GM12892 (cell line): Measurements from ENCODE around the gene GPR55. TPM values are rescaled to one million over a fixed set of nuclear protein-coding genes. Genes with fewer than 3 reads are reported as not detected.
"Not testable (repeated sequence)": the region's sequence is repeated elsewhere in the genome, so short reads cannot be mapped to it uniquely, and the experiment has no call there.

Experiments used
- DNase-seq: peaks from one replicate; pipeline ENCODE4 v3.0.0; 2011; ENCODE audit not compliant: insufficient read length
- FAIRE-seq: peaks from 2 replicates; lab custom pipeline; 2011; peaks lifted over from hg19 to GRCh38; lab: Jason Lieb, UNC
- POLR2A ChIP-seq: IDR thresholded peaks from 2 replicates; pipeline ENCODE4 v1.6.1; 2011; ENCODE audit warnings: low read depth, low read length, control low read depth
- POLR2AphosphoS5 ChIP-seq: IDR thresholded peaks from 2 replicates; pipeline ENCODE4 v1.6.1; 2011; ENCODE audit warnings: low read depth, low read length, control low read depth
- TAF1 ChIP-seq: IDR thresholded peaks from 2 replicates; pipeline ENCODE4 v1.6.1; 2011; ENCODE audit warnings: low read depth, mild to moderate bottlenecking, control low read depth, low read length, borderline replicate concordance
- polyA plus RNA-seq: library from polyadenylated mRNA; unstranded; fragments of >200 nt; gene quantifications from one replicate; pipeline ENCODE4 v1.2.1, GENCODE V29; 2012; ENCODE audit warnings: missing spikeins, inconsistent platforms; ENCODE audit not compliant: missing spikeins

GPR55 gene, protein sequence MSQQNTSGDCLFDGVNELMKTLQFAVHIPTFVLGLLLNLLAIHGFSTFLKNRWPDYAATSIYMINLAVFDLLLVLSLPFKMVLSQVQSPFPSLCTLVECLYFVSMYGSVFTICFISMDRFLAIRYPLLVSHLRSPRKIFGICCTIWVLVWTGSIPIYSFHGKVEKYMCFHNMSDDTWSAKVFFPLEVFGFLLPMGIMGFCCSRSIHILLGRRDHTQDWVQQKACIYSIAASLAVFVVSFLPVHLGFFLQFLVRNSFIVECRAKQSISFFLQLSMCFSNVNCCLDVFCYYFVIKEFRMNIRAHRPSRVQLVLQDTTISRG
- 15.5 TPM for polyA plus RNA-seq

GRCh38 chr2:230924470-230925341 is at the start of gene GPR55:
Gene GPR55, minus strand, starts transcription at chr2:230925242. Its CDS starts 14,280 bp downstream, at chr2:230910962.
- TF ChIP-seq POLR2AphosphoS5 (peak; percentile 94), TAF1 (no peak), POLR2A (peak; percentile 90)
- DNase-seq: peak; percentile 65
- no peak for FAIRE-seq

DNA sequence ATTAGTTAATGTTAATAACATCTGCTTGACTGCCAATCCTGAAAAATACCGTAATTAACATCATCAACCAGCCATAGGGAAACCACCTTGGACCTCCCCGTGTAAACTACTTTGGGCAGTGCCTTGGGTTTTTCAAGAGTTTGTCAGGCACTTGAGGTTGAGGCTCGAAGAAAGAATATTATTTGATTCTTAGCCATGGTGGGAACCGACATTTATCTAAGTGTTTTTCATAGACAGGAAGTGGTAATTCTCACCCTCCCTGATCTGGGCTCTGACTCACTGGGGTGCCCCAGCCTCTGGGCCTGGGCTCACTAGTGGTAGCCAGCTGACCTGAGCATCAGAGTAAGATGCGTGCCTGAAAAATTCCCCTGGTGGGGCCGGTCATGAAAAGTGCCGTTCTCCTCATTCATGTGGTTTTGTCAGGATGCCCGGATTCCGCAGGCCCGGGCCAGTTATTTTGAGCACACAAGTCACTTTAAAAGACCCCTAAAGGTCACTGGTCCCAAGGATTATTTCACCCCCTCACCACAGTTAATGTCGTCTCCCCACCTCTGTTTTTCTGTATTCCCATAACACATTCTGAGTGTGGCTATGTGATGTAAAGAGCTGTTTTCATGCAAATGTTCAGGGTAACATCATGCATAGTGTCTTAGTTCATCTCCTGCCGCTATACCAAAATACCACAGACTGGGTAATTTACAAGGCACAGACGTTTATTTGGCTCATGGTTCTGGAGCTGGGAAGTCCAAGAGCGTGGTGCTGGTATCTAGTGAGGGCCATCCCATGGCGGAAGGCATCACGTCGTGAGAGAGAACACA is 49.3 kb upstream of the GPR55 start:
- FAIRE-seq: peak; percentile 99
- peak; percentile 71 for DNase-seq
- TF ChIP-seq POLR2AphosphoS5: 0 out of 2 replicates have a peak, but pooled peaks have one; percentile 18
- TF ChIP-seq TAF1: 0 out of 2 replicates have a peak, but pooled peaks have one; percentile 26
- TF ChIP-seq POLR2A: peak; percentile 24; the same call in 1 of the 2 replicates

DNA sequence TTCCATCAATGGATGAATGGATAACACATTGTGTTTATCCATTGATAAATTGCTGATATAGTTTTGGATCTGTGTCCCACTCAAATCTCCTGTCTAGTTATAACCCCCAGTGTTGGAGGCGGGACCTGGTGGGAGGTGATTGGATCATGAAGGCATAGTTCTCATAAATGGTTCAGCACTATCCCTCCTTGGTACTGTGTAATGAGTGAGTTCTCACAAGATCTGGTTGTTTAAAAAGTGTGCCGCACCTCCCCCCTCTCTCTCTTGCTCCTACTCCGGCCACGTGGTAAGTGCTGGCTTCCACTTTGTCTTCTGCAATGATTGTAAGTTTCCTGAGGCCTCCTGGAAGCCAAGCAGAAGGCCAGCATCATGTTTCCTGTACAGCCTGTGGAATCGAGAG is 47.0 kb upstream of the GPR55 start:
- TF ChIP-seq TAF1 (no peak), POLR2A (0 out of 2 replicates have a peak, but pooled peaks have one; percentile 15), POLR2AphosphoS5 (no peak)
- FAIRE-seq (peak; percentile 5), DNase-seq (no peak)

GRCh38 chr2:230969659-230970015 is 44.6 kb upstream of the GPR55 start:
- DNase-seq: no peak
- no peak for FAIRE-seq
- TF ChIP-seq TAF1 (no peak), POLR2A (0 out of 2 replicates have a peak, but pooled peaks have one; percentile 8), POLR2AphosphoS5 (peak; percentile 66)

DNA sequence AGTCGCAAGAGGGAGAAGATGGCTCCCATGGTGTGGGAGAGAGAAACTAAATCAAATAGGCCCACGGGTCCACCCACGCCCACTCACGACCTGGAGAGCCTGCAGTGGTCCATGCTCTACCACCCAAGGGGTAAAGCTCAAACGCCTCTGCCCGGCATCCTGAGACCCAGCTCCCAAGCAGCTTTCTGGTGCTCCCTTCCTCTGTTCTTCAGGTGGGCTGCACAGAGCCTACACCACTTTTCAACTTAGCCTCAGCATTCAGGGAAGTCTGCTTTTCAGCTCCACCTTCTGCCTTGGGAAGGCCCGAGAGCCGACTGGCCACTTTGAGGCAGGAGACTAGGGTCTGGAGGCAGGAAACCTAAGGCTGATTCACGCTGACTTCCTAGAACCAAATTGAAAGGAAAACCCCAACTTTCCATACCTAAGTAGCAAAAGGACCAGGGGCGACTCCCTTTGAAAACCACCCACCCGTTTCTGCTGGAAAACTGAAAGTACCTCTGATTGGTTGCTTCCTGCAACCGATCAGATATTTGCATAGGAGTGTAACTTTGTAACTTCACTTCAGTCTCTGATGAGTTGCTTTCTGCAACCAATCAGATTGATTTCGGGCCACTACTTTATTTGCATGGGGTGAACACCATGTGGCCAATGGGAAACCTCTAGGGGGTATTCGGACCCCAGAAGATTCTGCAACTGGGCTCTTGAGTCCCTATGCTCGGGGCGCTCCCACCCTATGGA is 44.0 kb upstream of the GPR55 start:
- TF ChIP-seq TAF1 (peak; percentile 31; the same call in 1 of the 2 replicates), POLR2AphosphoS5 (0 out of 2 replicates have a peak, but pooled peaks have one; percentile 63), POLR2A (0 out of 2 replicates have a peak, but pooled peaks have one; percentile 50)
- DNase-seq (no peak), FAIRE-seq (peak; percentile 53)

- FAIRE-seq, DNase-seq: not testable (repeated sequence)
Measured at GRCh38 chr2:230968314-230968713, 43.3 kb upstream of the GPR55 start.

- no peak for DNase-seq
- TF ChIP-seq TAF1 (no peak), POLR2A (no peak), POLR2AphosphoS5 (no peak)
- FAIRE-seq: no peak
Measured at GRCh38 chr2:230967113-230967512, 42.1 kb upstream of the GPR55 start.

DNA sequence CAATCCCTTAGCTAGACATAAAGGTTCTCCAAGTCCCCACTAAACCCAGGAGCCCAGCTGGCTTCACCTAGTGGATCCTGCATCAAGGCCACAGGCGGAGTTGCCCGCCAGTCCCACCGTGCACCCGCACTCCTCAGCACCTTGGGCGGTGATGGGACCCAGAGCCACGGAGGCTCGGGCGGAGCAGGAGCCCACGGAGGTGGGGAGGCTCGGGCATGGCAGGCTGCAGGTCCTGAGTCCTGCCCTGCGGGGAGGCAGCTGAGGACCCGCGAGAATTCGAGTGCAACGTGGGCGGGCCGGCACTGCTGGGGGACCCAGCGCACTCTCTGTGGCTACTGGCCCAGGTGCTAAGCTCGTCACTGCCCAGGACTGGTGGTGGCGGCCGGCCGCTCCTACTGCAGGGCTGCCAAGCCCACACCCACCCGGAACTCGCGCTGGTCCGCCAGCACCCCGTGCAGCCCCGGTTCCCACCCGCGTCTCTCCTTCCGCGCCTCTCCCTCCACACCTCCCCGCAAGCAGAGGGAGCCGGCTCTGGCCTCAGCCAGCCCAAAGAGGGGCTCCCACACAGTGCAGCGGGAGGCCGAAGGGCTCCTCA is 39.2 kb upstream of the GPR55 start:
- FAIRE-seq (no peak), DNase-seq (no peak)
- TF ChIP-seq TAF1 (no peak), POLR2A (no peak), POLR2AphosphoS5 (no peak)

DNA sequence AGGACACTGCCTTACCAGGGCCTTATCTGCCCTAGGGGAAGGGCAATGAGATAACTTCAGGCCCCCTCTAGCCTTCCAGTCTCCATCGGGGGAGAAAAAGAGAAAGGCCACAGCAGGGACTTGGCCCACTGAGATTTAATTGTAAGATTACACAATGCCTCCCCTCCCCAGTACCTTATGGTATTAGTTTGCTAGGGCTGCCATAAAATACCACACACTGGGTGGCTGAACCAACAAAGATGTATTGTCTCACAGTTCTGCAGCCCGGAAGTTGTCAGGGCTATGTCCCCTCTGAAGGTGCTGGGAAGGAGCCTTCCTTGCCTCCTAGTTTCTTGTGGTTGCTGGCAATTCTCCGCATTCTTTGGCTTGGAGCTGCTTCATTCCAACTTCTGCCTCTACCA is 36.0 kb upstream of the GPR55 start:
- FAIRE-seq: no peak
- TF ChIP-seq TAF1 (no peak), POLR2A (no peak), POLR2AphosphoS5 (0 out of 2 replicates have a peak, but pooled peaks have one; percentile 16)
- no peak for DNase-seq

DNA sequence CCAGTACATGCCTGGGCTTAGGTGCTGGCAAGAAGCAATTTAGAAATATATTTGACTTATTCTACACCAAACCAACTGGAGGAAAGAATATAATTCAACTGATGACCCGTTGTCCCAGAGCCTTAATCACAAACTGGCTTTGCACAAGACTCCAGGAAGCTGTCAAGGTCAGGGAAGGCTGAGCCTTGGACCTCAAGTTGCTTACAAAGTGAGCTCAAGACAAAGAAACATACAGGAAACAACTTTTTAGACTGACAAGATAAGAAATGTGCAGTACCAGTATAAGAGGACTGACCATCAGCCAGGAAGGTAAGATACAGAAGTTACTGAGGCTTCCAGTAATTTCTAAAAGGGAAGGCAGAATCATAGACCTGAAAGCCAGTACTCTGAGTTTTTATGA is 35.0 kb upstream of the GPR55 start:
- TF ChIP-seq TAF1 (no peak), POLR2A (no peak), POLR2AphosphoS5 (no peak)
- no peak for FAIRE-seq

More for the DNA sequence above, 35.0 kb upstream of the GPR55 start:
- DNase-seq: no peak
